A549 (cell line): ENCODE results near the gene SF3A2. TPM values are rescaled to one million over a fixed set of nuclear protein-coding genes. Genes with fewer than 3 reads are reported as not detected.

Source experiments
- ATAC-seq, 2 experiments: fragments of 200-7000 bp in 1 of 2; fragments of >200 bp in 1 of 2; cut with Nextera tagmentation in 1 of 2; cut with Tn5 transposase in 1 of 2; 3 replicates each; pipeline versions ENCODE4 v1.8.0 to v1.9.1; 2018 to 2020; ENCODE audit warnings: mild to moderate bottlenecking in 1 of 2, moderate library complexity in 1 of 2
- CTCF ChIA-PET: fragments of 300-600 bp; sonication (Branson Sonifier 250); formaldehyde crosslinking; extraction: SDS; loops from one replicate; lab custom pipeline; 2021; ENCODE audit warnings: antibody characterized with exemption, inconsistent platforms; lab: Yijun Ruan, JAX
- POLR2A ChIA-PET: fragments of 350-600 bp; formaldehyde crosslinking; extraction: SDS; loops from one replicate; lab custom pipeline; 2021; ENCODE audit warnings: antibody characterized with exemption, inconsistent platforms; lab: Yijun Ruan, JAX
- DNase-seq, 2 experiments: peaks; one replicate each; pipeline versions ENCODE4 v3.0.0 to v3.0.0-alpha.2; 2011 to 2016; ENCODE audit warnings: low read depth in 1 of 2, low spot score in 1 of 2
- FAIRE-seq: peaks from 2 replicates; lab custom pipeline; 2011; peaks lifted over from hg19 to GRCh38; lab: Jason Lieb, UNC
- H3K27ac ChIP-seq, 2 experiments: fragments of >200 bp; sonication (Bioruptor Twin); formaldehyde crosslinking; 3 replicates each; pipeline ENCODE4 v1.5.1; 2016 to 2017
- H3K4me1 ChIP-seq: fragments of >200 bp; sonication (Bioruptor Twin); formaldehyde crosslinking; 3 replicates; pipeline ENCODE4 v1.6.1; 2016
- H3K4me2 ChIP-seq: fragments of >200 bp; sonication (Bioruptor Twin); formaldehyde crosslinking; 3 replicates; pipeline ENCODE4 v1.6.1; 2016
- H3K4me3 ChIP-seq: fragments of >200 bp; sonication (Bioruptor Twin); formaldehyde crosslinking; 3 replicates; pipeline ENCODE4 v1.5.1; 2016
- H3K9me3 ChIP-seq: fragments of >200 bp; sonication (Bioruptor Twin); formaldehyde crosslinking; 3 replicates; pipeline ENCODE4 v1.6.1; 2016
- ATOH8 ChIP-seq: fragments of 250-450 bp; sonication (Bioruptor Pico); IDR thresholded peaks from 2 replicates; pipeline ENCODE4 v1.5.0; 2020; ENCODE audit warnings: low read depth, mild to moderate bottlenecking, moderate library complexity
- BCL3 ChIP-seq: fragments of >200 bp; sonication (Bioruptor Twin); formaldehyde crosslinking; IDR thresholded peaks from 3 replicates; pipeline ENCODE4 v1.6.1; 2016
- E2F6 ChIP-seq: IDR thresholded peaks from 2 replicates; pipeline ENCODE4 v1.6.1; 2012; ENCODE audit warnings: low read depth, borderline replicate concordance
- ESRRA ChIP-seq: fragments of 150-350 bp; IDR thresholded peaks from 2 replicates; pipeline ENCODE4 v1.6.1; 2014; ENCODE audit warnings: mild to moderate bottlenecking, low read length, borderline replicate concordance
- FOSL2 ChIP-seq, 2 experiments: fragments of 450-650 bp in 1 of 2; fragments of >200 bp in 1 of 2; sonication (Bioruptor Twin) in 1 of 2; formaldehyde crosslinking; IDR thresholded peaks; 2 replicates each; pipeline versions ENCODE4 v1.5.0 to v1.6.1; 2016 to 2020; ENCODE audit warnings: mild to moderate bottlenecking in 1 of 2, moderate library complexity in 1 of 2
- KDM1A ChIP-seq: fragments of 200-600 bp; sonication (generic); IDR thresholded peaks from 2 replicates; pipeline ENCODE4 v1.6.1; 2016; ENCODE audit warnings: low read depth, mild to moderate bottlenecking
- MAFK ChIP-seq: fragments of 450-650 bp; IDR thresholded peaks from 2 replicates; pipeline ENCODE4 v1.6.1; 2014; ENCODE audit not compliant: partially characterized antibody
- PHF8 ChIP-seq: fragments of 200-600 bp; sonication (generic); IDR thresholded peaks from 2 replicates; pipeline ENCODE4 v1.6.1; 2016; ENCODE audit warnings: low read depth, mild to moderate bottlenecking, antibody characterized with exemption, moderate library complexity, borderline replicate concordance
- RARB ChIP-seq: fragments of 250-450 bp; sonication (Bioruptor Pico); IDR thresholded peaks from 2 replicates; pipeline ENCODE4 v1.8.0; 2021; ENCODE audit warnings: mild to moderate bottlenecking, moderate library complexity
- REST ChIP-seq: fragments of 200-600 bp; sonication (generic); IDR thresholded peaks from 2 replicates; pipeline ENCODE4 v1.6.1; 2016; ENCODE audit warnings: antibody characterized with exemption, mild to moderate bottlenecking, moderate library complexity
- SMC3 ChIP-seq: fragments of >200 bp; sonication (Bioruptor Twin); formaldehyde crosslinking; IDR thresholded peaks from 3 replicates; pipeline ENCODE4 v1.6.1; 2018; ENCODE audit warnings: inconsistent platforms
- SREBF2 ChIP-seq: fragments of 450-650 bp; IDR thresholded peaks from 2 replicates; pipeline ENCODE4 v1.6.1; 2014; ENCODE audit warnings: mild to moderate bottlenecking, moderate library complexity
- ZSCAN20 ChIP-seq: fragments of 250-450 bp; sonication (Bioruptor Pico); IDR thresholded peaks from 2 replicates; pipeline ENCODE4 v1.8.0; 2022; ENCODE audit warnings: mild to moderate bottlenecking, moderate library complexity
- WGBS: methylation state at CpG from one replicate; pipeline ENCODE4 v1.1.6; 2017; ENCODE audit errors: missing lambda C conversion rate; 5-methylcytosine and 5-hydroxymethylcytosine counted together
- polyA plus RNA-seq, 4 experiments: library from polyadenylated mRNA; depleted of rRNA in 3 of 4; stranded (reverse); fragments of >200 nt; fragmentation: RNase III in 1 of 4; extraction: RNeasy Plus Mini Kit Qiagen cat#74134 plus additional on column Dnase treatment in 1 of 4; gene quantifications; 2 replicates in 3 of 4; 3 replicates in 1 of 4; pipeline ENCODE4 v1.2.3, GENCODE V29; 2011 to 2017
- TF ChIP-seq, protein P1 (sequence below): IDR thresholded peaks from 2 replicates; pipeline ENCODE4 v1.6.1; 2012

The SF3A2 gene
- polyA plus RNA-seq, 2 of the 4 experiments (the other 2 are of a cell fraction), result 11.9 to 68.2 TPM

DNA sequence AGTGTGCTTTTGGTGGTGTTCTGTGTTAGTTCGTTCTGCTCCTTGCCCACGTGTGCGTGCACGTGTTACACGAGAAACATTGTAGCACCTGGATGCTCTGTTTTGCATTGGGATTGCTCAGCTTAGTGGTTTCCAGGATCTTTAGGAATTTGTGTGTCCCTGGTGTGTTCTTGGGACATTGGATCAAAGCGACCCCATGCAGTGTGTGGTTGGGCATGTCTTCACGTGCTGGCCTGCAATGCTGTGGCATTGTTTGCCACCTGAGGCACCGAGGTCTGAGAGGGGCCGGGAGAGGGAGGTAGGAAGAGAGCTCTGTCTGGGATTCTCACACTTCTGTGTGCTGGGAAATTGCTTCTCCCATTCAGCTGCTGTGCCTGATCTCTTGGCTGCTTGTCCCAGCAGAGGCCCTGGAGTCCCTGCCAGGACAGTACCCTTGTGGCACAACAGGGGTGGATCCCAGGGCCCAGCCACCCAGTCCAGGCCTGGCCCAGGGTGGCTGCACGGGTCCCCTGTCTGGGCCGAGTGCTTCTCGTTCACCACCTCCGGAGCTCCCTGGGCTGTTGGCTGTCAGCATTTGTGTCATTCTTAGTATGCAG, 11.8 kb upstream of the SF3A2 start:
- no peaks in the 10 kb centered on the region for H3K9me3 ChIP-seq
- H3K4me1 ChIP-seq, result peaks cover 12% of the 10 kb centered on the region; the same call in 2 of the 3 replicates
- no peak overlapping the region for H3K4me2 ChIP-seq
- no peak for ATAC-seq
- CTCF ChIA-PET, result interaction anchor here (0.6 to 1.6 kb wide), 3 partner anchors 11 to 69 kb away, joined by 3 to 4 read pairs (median 4); partner anchors contain the start of gene PLEKHJ1
- no peak for FAIRE-seq
- 97% methylated on average over 10 of the region's 13 CpGs for WGBS
- no peak overlapping the region for H3K4me3 ChIP-seq
- no peak overlapping the region for H3K27ac ChIP-seq
- POLR2A ChIA-PET, result no interaction called here
- TF ChIP-seq, protein P1, sequence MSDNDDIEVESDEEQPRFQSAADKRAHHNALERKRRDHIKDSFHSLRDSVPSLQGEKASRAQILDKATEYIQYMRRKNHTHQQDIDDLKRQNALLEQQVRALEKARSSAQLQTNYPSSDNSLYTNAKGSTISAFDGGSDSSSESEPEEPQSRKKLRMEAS, result no peak
- no peak for TF ChIP-seq ESRRA
- no peak for TF ChIP-seq KDM1A
- no peak for TF ChIP-seq ATOH8 (CRISPR knock-in tag)
- TF ChIP-seq BCL3, result no peak
- no peak for TF ChIP-seq E2F6
- TF ChIP-seq SMC3, result no peak
- TF ChIP-seq FOSL2 (IDR thresholded peaks at IDR 0.05), result no peak
- TF ChIP-seq FOSL2 (CRISPR knock-in tag; IDR thresholded peaks at IDR 0.05), result no peak
- TF ChIP-seq REST, result no peak
- no peak for TF ChIP-seq SREBF2
- no peak for TF ChIP-seq PHF8
- DNase-seq, result no peak

DNA sequence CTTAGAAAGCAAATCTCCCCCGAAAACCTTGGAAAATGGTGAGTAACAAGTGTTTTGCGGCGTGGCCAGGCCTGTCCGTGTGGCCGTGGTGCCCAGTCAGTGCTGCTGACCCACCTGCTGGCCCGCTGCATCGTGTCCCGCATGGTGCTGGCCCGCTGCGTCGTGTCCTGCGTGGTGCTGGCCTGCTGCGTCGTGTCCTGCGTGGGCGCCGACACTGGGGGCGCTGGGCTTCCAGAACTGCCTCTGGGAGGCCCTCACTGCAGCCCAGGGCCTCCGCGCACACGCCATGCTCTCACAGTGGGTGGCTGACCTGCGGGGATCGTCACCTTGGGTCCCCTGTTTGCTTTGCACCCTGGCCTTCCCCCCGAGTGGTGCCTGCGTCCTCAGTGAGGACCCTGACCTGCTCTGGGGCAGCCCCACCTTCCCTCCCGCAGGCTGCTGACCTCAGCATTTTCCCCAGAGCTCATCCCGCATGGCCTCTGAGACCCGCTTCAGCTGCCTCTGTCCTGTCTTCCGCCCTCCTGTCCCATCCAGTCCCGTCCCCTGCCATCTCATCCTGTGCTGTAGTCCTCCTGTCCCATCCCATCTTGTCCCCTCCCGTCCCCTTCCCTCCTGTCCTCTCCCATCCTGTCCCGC, 11.1 kb upstream of the SF3A2 start:
- TF ChIP-seq RARB (CRISPR knock-in tag), result no peak
- TF ChIP-seq MAFK, result peak; percentile 91
- no peak for TF ChIP-seq ZSCAN20
- POLR2A ChIA-PET, result no interaction called here
- CTCF ChIA-PET, result interaction anchor here (0.6 to 1.6 kb wide), 4 partner anchors 10 to 70 kb away, joined by 3 to 4 read pairs (median 4); partner anchors contain the start of gene PLEKHJ1
- 94% methylated on average over 29 of the region's 32 CpGs for WGBS
- FAIRE-seq (no peak), ATAC-seq (no peak), DNase-seq (no peak)
- no peak overlapping the region for H3K4me2 ChIP-seq
- no peak overlapping the region for H3K4me3 ChIP-seq
- H3K4me1 ChIP-seq, result peaks cover 12% of the 10 kb centered on the region; the same call in 2 of the 3 replicates
- no peaks in the 10 kb centered on the region for H3K9me3 ChIP-seq
- no peak overlapping the region for H3K27ac ChIP-seq
